ENCODE results near the gene CCSER1.
"Not testable (repeated sequence)": the region's sequence is repeated elsewhere in the genome, so short reads cannot be mapped to it uniquely, and the experiment has no call there.

Gene CCSER1

DNA sequence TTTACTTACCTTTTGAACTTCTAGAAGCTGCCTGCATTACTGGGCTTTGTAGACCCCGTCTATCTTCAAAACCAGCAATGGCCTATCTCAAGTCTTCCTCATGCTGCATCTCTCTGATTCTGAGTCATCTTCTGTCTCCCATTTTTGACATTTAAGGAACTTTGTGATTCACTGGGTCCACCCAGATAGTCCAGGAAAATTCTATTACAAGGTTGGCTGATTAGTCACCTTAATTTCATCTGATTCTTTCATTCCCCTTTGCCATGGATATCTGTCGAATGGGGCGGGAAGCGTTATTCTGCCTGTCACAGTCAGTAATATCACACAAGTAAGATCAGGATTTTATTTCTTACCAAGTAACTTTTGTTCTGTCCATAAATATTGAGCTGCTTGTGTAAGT, 618.0 kb downstream of the CCSER1 start:
- DNase-seq: no peak

DNA sequence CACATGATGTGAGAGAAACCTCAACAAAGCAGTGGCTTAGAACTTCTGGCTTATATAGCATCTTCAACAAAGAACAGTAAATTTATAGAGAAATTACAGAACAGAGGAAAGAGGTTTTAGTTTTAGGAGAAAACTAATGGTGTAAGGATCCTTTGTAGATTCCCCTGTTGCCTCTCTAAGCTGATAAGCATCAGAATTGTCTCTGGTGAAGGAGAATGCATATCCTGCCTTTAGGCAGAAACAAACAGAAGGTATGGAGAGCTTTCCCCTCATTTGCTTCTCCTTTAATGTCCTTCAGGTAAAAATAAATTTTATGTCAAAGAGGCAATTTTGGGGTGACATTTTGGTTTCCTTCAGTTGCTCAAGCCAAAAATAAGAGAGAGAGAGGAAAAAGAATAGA, 625.9 kb downstream of the CCSER1 start:
- DNase-seq: no peak

DNA sequence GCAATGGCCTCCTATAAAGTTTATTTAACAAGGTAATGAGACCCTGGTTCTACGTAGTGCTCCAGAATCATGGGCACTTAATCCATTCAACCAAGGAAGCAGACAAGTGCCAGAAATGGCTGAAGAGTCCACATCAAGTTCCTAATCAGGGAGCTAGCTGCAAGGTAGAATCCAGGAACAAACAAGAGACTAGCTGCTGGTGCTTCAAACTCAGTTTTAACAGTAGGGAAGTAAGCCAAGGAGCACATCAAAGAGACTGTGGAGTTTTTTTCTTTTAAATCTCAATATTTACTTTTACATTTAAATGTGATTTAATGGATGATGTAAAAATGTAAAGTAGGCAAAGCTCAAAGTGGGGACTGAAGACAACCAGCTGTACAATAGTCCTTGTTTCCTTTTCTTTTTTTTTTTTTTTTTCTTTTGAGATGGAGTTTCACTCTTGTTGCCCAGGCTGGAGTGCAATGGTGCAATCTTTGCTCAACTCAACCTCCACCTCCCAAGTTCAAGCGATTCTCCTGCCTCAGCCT, 630.4 kb downstream of the CCSER1 start:
- no peak for DNase-seq

DNA sequence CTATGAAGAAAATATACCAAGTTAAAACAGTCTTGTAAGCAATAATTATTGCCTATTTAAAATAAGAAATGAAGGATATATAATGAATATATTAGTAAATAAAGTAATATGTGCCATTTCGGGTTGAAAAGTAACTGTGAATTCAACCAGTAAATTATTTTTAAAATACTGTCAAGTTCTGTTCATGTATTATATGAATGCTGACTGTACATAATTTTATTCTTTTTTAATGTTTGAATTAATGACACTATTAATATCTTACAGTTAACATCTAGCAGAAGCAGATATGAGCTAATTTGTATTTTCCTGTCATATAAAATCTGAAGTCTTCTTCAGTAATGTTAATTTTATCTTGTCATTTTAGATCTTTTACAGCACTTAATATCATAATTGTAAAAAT, 632.9 kb downstream of the CCSER1 start:
- DNase-seq: no peak

DNA sequence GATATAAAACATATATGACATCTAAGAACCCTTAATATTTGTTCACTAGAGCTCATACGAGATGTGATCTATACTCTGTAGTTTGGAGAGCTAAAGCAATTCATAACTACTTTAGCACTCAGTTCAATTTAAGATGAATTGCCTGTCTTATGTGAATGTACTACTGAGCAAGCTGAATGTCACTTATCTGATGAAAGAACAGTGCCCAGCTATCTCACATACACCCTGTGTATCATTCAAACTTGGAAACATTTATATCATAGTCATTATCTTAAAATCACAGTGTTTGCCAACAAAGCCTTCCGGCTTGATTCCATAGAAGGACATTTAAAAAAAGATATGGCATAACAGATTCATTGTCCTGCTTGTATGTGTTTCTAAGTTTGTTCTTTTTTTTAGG, 639.6 kb downstream of the CCSER1 start:
- no peak for DNase-seq

DNA sequence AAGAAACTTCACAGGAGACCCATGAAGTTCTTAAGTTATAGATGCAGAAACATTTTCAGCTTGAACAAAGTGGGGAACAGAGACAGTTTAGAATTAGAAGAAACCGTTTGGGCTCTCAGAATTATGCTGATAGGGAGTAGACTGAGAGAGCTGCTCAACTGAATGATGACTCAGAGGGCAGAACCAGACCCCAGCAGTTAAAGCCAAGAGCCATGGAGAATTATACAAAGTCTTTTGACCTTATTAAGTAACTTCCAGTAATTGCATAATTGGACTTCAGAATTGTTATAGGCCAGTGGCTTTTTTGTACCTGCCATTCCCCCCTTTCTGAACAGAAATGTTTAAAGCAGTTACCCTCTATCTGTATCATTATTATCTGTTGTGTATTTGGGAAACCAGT, 642.1 kb downstream of the CCSER1 start:
- DNase-seq: no peak

DNA sequence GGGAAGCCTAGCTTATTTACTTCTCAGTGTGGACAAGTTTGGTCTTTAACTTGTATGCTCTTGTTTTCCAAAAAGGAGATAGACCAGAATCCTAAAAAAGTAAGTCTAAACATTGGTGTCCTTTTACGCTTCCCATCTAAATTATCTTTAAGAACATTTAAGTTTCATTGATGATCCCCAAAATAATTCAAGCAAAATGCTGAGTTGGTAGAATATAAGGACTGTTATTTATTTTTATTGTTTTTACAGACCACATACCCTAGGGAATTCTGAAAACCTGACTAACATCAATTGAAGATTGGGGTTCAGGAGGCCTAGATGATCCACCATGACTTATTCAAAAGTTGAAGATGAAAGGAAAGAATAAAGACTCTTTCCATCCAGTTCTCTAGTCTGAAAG, 653.0 kb downstream of the CCSER1 start:
- DNase-seq: no peak

DNA sequence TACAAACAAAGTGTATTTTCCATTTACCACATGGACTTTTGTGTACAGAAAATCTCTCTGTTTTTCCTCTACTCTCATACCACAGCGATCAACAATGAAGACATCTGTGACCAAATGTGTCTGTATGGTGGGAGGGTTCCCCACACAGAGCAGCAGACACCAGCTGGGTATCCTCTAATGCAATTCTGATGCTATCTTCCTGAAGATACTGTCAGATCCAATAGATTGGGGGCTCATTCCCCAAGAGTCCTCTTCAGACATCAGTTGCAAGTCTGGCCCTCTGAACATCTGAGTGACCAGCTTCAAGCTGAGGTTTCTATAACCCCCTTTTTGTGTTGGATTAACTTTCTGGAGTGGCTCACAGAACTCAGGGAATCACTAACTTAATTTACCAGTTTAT, 659.4 kb downstream of the CCSER1 start:
- no peak for DNase-seq

DNA sequence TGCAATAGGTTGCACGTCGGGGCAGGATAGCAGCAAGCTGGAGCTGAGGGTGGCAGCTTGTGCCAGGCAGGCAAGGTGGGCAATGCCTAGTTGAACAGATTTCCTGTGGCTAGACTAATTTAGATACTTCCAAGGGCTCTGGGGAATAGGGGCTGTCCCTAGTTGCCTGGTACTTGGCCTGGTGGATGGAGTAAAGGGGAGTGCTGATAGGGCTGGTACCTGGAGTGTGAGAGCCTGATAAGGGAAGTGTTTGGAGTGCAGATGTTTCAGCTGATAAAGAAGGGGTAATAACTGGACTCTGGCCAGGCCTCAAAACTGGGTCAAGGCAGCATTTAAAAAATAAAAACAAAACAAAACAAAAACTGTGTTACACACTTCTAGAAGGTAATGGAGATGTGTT, 665.5 kb downstream of the CCSER1 start:
- DNase-seq: no peak

DNA sequence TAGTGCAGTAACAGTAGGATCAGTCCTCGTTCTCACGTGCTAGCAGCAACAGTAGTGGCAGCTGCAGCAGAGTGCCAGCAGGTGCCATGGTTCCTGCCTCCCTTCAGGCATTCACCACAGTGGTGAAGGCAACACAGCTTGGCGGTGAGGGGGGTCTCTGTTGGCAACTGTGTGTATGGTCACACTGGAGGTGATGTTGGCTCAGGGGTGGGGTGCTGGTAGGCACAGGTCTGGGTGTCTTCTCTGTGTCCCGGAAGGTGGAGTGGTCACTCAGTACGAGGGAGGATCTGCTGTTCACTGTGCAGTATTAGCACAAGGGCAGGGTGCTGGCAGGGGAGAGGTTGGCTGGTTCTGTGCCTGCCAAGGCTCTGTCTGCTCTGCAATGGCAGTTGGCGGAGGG, 671.8 kb downstream of the CCSER1 start:
- no peak for DNase-seq

DNA sequence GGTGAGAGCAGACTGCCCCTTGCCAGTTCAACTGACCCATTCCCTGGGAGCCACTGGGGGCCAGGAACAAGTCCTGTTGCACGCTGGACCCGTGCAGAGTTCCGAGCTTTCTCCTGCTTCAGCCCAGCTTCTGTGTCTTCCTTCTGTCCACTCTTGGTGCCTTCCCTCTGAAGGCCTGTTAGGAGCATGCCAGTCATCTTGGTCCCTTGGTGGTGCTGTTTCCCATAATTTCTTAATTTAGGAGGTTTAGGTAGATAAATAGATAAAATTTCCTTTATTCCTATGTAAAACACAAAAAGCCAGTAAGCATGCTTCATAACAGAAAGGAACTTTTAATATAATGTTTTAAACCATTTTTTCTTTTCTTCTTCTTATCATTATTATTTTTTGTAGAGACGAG, 672.7 kb downstream of the CCSER1 start:
- no peak for DNase-seq

DNA sequence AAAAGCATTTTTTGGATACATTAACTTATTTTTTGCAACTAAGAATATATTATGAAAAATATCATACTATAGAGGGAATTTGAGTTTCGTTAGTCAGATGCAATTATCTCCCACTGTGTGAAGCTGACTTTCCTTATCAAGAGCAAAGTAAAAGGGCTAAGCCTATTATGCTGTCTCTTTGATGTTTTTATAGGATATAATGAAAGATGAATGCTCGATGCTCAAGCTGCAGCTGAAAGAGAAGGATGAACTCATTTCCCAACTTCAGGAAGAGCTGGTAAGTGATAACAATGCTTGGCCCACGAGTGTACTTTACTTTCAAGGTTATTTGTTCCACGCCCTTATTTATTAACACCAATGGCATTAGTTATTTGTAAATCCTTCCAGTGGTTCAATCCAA, 688.4 kb downstream of the CCSER1 start:
- no peak for DNase-seq

DNA sequence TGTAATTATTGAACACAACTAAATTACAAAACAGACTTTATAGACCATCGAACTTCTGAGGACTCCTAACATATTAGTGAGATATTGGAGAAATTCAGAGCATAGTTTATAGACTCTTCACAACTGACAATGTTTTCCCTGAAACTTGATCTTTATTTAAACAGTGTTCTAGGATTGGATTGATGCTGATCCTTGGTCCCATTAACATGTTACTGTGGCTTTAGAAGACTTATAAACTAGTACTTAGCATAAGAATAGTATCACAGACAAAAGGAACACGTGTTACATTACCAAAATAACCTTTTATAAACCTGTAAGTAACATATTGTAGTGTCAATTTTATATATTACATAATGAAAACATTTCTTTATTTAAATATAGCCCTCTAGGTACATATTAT, 689.6 kb downstream of the CCSER1 start:
- DNase-seq: no peak

DNA sequence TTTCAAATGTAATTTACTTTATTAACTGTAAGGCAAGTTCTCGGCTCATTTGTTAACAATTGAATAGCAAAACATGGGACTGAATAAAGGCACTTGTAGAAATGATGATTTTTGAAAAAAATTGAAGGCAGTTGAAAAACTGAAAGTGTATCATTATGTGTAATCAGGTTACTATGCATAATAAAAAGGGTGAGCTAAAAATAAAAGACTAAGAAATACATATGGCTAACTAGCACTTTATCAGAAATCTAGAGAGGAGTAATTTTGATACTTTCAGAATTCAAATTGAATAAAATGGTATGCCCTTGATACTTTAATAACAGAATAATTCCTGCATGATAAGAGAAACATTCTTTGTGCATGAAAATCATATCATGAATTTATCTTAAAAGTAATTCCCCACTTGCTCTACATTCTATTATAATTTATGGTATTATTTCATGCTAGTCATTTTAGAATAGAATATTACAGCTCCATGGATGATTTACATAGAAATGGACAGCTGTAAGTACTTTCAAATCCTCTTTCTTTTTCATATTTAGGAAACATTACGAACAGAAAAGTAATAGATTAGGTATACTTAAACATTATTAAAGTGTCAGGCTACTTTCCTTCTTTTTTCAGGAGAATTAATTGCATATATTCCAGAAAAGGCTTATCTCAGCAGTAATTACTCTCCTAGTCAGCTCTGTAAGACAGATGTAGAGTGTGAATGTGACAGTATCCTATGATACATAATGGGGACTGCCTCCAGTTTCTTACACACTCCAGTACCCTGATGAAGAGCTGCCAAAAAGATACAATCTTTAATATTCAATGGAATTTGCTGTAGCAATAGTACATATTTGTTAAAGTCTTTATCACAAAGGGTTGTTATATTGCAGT, 697.3 kb downstream of the CCSER1 start:
- DNase-seq: no peak

DNA sequence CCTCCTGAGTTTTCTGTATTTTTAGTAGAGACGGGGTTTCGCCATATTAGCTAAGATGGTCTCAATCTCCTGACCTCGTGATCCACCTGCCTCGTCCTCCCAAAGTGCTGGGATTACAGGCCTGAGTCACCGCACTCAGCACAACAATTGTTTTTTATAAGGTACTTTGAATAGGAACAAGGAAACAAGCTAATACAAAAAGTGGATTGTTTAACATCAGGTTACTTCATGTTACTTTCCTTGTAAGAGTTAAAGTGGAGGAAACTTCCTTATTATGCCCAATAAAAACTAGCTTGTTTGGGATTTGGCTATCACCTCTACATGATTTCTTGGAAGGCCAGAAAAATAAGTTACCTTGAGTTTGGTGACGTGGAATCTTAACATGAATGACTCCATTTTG, 698.7 kb downstream of the CCSER1 start:
- DNase-seq: no peak

DNA sequence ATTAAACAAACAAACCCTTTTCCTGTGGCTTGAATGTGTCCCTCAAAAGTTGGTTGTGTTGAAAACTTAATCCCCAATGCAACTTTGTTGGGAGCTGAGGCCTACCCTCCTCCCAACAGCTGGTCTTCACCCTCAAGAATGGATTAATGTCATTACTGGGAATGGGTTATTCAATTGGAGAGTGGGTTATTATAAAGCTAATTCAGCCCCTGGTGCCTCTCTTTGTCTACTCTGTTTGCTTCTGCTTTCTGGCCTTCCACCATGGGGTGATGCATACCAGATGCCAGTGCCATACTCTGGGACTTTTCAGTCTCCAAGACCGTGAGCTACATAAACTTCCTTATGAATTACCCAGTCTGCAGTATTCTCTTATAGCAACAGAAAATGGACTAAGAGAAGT, 706.5 kb downstream of the CCSER1 start:
- DNase-seq: no peak

DNA sequence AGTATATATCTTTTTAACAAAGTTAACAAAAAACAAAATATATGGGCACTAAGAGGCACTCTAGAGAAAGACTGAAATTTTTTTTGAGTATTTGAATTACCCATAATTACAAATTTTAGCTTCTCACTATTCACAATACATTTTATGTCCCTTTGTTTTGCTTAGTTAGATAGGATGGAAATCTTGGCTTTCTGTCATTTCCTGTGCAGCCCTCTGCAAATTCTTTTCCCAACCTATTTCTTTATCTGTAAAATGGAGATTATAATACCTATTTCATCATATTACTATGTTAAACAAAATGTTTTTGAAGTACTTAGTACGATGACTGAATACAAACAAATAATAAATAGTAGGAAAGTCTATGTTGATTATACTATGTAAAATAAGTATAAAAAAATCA, 710.0 kb downstream of the CCSER1 start:
- no peak for DNase-seq

DNA sequence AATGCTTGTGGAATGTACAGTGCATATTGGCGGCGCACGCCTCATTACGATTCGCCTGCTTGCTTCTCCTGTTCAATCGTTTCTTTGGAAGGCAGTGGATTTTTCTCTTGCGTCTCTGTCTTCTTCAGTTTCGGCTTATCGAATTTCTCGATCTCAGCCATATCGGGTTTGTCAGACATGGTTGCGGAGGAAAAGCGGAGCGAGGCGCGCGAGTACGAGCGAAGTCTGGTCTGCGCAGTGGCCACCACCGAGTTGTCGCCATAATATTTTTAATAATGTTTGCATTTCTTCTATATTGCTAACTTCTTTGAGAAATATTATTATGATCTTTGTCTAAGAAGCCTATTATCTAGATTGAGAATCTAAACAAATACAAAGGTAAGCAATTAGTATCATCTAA, 711.7 kb downstream of the CCSER1 start:
- not testable (repeated sequence) for DNase-seq

DNA sequence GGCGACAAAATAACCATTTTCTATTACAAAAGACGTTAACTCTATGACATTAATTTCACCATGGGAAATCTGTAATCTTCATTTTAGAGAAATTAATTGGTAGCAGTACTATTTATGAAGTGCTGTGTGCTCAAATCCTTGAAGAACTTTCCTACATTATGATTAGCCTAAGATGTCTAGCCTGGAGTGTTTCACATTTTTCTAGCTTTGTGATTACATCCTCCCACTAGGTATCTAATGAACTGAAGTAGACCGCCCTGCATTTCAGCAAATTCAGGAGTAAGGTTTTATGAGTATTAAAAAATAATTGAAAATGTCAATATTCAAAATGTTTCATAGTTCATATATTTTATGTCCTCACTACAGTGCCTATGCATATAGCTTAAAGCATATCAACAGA, 713.1 kb downstream of the CCSER1 start:
- no peak for DNase-seq

DNA sequence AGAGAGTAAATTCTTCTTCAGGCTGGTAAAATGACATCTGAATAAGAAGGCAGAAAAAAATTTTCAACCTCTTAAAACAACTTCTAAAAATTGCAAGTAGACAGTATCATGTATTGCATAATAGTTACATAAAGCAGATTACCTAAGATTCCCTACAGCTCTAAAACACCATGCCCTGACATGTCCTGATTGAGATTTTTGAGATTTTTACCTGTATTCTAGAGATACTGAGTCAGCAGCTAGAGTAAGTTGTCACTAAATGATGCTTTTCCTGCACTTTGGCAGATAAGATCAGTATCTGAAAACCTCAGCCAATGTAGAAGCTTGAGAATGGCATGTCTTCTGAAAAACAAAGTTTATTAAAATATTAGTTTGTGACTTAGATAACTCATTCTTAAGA, 713.6 kb downstream of the CCSER1 start:
- DNase-seq: no peak

DNA sequence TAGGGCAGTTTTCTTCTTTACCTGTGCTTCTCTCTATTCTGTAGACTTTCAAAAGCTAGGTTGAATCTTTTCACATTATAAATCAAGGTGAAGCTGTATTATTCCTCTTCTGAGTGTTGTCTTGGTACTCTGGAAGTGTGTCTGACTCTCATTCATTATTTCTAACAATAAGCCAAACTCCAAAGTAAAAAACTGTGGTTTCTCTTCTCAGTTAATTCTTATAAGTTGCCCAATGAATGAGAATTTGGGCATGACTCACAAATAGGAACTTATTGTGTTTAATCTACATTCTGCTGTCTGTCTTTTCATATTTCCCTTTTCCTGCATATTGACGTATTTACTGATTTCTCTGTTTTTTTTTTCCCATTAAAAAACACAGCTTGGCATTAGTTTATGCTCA, 714.5 kb downstream of the CCSER1 start:
- no peak for DNase-seq

DNA sequence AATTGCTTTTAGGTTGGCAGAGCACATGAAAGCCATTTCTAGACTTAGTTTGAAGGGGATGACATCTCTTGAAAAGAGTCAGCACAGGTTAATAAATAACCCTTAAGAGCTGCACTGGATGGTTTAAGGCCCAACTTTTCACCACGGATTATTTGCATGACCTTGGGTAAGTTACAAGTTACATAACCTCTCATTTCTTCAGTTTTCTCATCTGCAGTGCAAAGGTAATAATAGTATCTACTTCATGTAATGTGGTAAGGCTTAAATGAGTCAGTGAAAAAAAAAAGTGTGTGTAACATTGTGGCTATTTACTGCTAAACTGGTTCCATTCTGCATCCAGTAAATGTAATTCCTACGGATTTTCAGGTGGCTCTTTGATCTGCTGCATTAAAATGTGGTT, 715.8 kb downstream of the CCSER1 start:
- no peak for DNase-seq

DNA sequence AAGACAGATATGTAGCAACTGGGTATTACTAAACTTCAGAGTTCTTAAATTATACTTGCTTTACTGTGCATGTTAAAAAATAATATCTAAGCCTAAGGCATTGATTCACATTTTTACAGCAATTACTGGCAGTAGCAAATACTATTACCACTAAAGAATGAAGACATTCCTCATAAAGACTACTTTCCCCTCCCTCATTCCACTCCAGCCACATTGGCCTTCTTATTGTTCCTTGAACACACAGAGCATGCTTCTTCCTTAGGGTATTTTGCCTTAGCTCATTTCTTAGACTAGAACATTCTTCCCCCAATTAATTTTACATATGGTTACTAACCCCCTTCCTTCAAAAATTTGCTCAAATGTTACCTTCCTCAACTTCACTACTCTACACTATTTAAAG, 717.0 kb downstream of the CCSER1 start:
- DNase-seq: no peak

DNA sequence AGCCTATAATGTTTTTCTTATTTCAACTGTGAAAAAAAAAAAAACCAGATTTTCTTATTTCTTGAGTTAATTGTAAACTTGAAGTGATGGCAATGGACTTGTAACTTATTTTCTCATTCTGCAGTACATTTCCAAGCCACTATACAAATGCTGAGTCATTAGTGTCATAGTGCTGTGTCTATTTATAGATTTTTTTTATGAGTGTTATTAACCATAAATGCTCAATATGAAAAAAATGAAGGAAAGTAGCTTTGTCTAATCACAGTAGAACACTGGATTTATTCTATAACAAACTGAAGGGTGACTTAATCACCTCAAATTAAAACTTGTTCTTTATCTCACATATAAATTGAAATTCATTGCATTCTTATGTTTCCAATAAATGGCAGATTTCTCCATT, 718.6 kb downstream of the CCSER1 start:
- no peak for DNase-seq

DNA sequence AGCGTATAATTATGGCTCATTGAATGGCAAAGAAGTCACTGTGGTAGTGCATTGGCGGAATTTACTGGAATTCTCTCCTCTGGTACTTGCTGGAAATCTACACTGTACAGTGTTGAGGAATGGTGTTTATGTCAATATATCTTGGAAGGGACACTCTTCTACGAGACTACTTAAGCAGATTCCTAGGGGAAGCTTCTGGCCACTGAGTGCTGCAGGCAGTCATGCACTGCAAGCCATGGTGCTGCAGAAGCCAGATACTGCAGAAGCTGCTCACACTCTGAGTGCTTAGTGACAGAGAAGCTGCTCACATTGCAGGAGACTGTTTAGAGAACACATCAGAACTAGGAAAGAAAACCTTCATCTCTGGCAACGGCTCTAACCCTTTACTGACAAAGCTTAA, 725.0 kb downstream of the CCSER1 start:
- DNase-seq: no peak
